Thoracic aorta (tissue), 2 donors: ENCODE results near the gene KARS1. TPM values are rescaled to one million over a fixed set of nuclear protein-coding genes. Genes with fewer than 3 reads are reported as not detected.

Experiments
- ATAC-seq: fragments of 150-250 bp; one replicate; pipeline ENCODE4 v1.8.0; 2017; ENCODE audit warnings: low read depth; ENCODE audit not compliant: insufficient number of reproducible peaks, low FRiP score
- DNase-seq: peaks from one replicate; pipeline ENCODE4 v3.0.0-alpha.2; 2020; ENCODE audit warnings: low spot score
- H3K27ac ChIP-seq, 2 donors: fragments of 200-600 bp; sonication (generic); 1 replicate in 1 of 2; 2 replicates in 1 of 2; pipeline ENCODE4 v1.5.1; 2016; ENCODE audit warnings: mild to moderate bottlenecking in 2 of 2, moderate library complexity in 2 of 2
- H3K27me3 ChIP-seq: fragments of 200-600 bp; sonication (generic); replicated peaks from 2 replicates; pipeline ENCODE4 v1.6.0; 2016; ENCODE audit warnings: mild to moderate bottlenecking; ENCODE audit not compliant: insufficient read depth
- H3K36me3 ChIP-seq: fragments of 200-600 bp; sonication (generic); one replicate; pipeline ENCODE4 v1.5.1; 2016
- H3K4me1 ChIP-seq, 2 donors: fragments of 200-600 bp; sonication (generic); 1 replicate in 1 of 2; 2 replicates in 1 of 2; pipeline versions ENCODE4 v1.5.1 to v1.6.0; 2016; ENCODE audit warnings: low read depth in 2 of 2, mild to moderate bottlenecking in 1 of 2; ENCODE audit not compliant: control insufficient read depth in 1 of 2
- H3K4me3 ChIP-seq: fragments of 200-600 bp; sonication (generic); 2 replicates; pipeline ENCODE4 v1.5.1; 2016; ENCODE audit warnings: mild to moderate bottlenecking
- H3K9me3 ChIP-seq: fragments of 200-600 bp; sonication (generic); 2 replicates; pipeline ENCODE4 v1.5.1; 2016
- total RNA-seq, 2 donors: library from RNA; depleted of rRNA; stranded (reverse); fragments of >200 nt; gene quantifications; one replicate each; pipeline versions ENCODE4 v1.1.0 to v1.2.3, GENCODE V29; 2016
- TF ChIP-seq, protein P1 (sequence below): fragments of 200-600 bp; sonication (generic); IDR thresholded peaks from one replicate; pipeline ENCODE4 v1.5.1; 2019; ENCODE audit warnings: antibody characterized with exemption

KARS1 gene
- total RNA-seq, 2 donors from 2014 or later = 71.5 to 76.1 TPM

DNA sequence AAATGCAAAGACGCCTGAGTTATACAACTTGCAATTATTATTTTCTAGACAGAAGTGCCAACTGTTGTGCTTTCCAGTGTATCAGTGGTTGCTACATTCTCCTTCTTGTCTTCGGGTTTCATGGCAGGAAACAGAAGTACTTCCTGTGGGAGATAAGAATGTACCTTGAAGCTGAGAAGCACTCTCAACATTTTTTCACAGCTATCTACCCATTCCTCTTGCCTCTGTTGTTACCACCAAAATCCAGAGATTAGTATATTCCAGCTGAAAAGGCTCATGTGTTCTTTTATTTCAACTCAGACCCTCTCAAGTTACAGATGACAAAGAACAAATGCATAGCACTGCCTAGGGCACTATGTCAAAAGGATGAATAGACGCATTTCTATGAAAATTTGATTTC lies 19.6 kb downstream of the KARS1 start:
- Histone ChIP-seq H3K27me3 (no peaks in the 10 kb centered on the region), H3K36me3 (peaks cover 59% of the 10 kb centered on the region), H3K9me3 (no peaks in the 10 kb centered on the region), H3K27ac (no peak overlapping the region), H3K4me3 (no peak overlapping the region), H3K4me1 (no peaks in the 10 kb centered on the region)
- DNase-seq = no peak
- TF ChIP-seq, protein P1, sequence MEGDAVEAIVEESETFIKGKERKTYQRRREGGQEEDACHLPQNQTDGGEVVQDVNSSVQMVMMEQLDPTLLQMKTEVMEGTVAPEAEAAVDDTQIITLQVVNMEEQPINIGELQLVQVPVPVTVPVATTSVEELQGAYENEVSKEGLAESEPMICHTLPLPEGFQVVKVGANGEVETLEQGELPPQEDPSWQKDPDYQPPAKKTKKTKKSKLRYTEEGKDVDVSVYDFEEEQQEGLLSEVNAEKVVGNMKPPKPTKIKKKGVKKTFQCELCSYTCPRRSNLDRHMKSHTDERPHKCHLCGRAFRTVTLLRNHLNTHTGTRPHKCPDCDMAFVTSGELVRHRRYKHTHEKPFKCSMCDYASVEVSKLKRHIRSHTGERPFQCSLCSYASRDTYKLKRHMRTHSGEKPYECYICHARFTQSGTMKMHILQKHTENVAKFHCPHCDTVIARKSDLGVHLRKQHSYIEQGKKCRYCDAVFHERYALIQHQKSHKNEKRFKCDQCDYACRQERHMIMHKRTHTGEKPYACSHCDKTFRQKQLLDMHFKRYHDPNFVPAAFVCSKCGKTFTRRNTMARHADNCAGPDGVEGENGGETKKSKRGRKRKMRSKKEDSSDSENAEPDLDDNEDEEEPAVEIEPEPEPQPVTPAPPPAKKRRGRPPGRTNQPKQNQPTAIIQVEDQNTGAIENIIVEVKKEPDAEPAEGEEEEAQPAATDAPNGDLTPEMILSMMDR = no peak
- no peak for ATAC-seq

GRCh38 chr16:75626806-75627205 lies 20.7 kb downstream of the KARS1 start:
- Histone ChIP-seq H3K27ac (no peak overlapping the region), H3K27me3 (no peaks in the 10 kb centered on the region), H3K36me3 (peaks cover 48% of the 10 kb centered on the region), H3K9me3 (no peaks in the 10 kb centered on the region), H3K4me1 (peaks cover 5 to 9% of the 10 kb centered on the region in 2 donors), H3K4me3 (no peak overlapping the region)
- TF ChIP-seq, protein P1 = no peak
- ATAC-seq (no peak), DNase-seq (no peak)

DNA sequence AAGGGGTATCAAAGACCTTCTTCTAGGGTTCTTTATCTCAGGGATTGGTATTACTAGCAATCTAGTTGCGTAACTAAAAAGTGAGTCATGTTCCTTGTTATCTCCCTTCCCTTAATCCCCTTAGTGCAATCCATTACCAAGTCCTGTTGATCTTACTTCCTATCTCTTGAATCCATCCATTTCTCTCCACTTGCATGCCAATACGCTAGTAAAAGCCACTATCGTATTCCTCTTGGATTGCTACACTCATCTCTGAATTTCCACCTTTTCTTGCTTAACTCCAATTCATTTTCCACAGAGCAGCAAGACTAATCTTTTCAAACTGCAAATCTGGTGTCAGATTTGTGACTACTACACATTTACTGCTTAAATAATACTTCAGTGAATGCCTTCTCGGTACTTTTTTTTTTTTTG lies 22.5 kb downstream of the KARS1 start:
- Histone ChIP-seq H3K4me1 (peaks cover 13 to 25% of the 10 kb centered on the region in 2 donors), H3K4me3 (no peak overlapping the region), H3K27ac (no peak overlapping the region), H3K9me3 (no peaks in the 10 kb centered on the region), H3K36me3 (peaks cover 31% of the 10 kb centered on the region), H3K27me3 (no peaks in the 10 kb centered on the region)
- TF ChIP-seq, protein P1 = no peak
- DNase-seq = no peak
- no peak for ATAC-seq

- no peaks in the 10 kb centered on the region for H3K27me3 ChIP-seq
- ATAC-seq (peak; percentile 96), DNase-seq (peak; percentile 93)
- H3K4me3 ChIP-seq = peak within 1 kb of the TSS; percentile 79
- peaks cover 21% of the 10 kb centered on the region for H3K36me3 ChIP-seq
- H3K27ac ChIP-seq = peak within 1 kb of the TSS; percentile 83 to 84
- H3K4me1 ChIP-seq = peaks cover 13 to 25% of the 10 kb centered on the region in 2 donors
- H3K9me3 ChIP-seq = no peaks in the 10 kb centered on the region
- TF ChIP-seq, protein P1 = no peak
These were observed 24.5 kb downstream of the KARS1 start, which contains the start of gene ADAT1 for GRCh38 chr16:75622761-75623605. ADAT1 (minus strand) TSS chr16:75623281; CDS start chr16:75620799, 2,482 bp downstream.

- H3K36me3 ChIP-seq = peaks cover 22% of the 10 kb centered on the region
These were observed 26.3 kb downstream of the KARS1 start for GRCh38 chr16:75621170-75621477.

More at GRCh38 chr16:75621170-75621477, 26.3 kb downstream of the KARS1 start:
- Histone ChIP-seq H3K4me3 (no peak overlapping the region), H3K9me3 (no peaks in the 10 kb centered on the region), H3K27ac (no peak overlapping the region), H3K27me3 (no peaks in the 10 kb centered on the region), H3K4me1 (peaks cover 13 to 25% of the 10 kb centered on the region in 2 donors)
- no peak for ATAC-seq
- TF ChIP-seq, protein P1 = peak; percentile 28
- DNase-seq = no peak
